Kidney tubule cell (primary cell): ENCODE results near the gene RUNX1.
A peak's percentile ranks its signal among the peaks of the same experiment; 100 is the strongest.

Source experiments
- DNase-seq: peaks from one replicate; pipeline ENCODE4 v3.0.0-alpha.2; 2018; ENCODE audit warnings: low spot score

RUNX1 gene

DNA sequence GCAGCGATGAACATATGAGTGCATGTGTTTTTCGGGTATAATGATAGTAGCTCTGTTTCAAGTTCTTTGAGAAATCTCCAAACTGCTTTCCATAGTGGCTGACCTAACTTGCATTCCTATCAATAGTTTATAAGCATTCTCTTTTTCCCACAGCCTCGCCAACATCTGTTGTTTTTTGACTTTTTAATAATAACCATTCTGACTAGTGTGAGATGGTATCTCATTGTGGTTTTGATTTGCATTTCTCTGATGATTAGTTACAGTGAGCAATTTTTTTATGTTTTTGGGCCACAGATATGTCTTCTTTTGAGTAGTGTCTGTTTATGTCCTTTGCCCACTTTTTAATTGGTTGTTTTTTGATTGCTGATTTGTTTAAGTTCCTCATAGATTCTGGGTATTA lies 10.6 kb upstream of the RUNX1 start:
- DNase-seq = no peak

DNA sequence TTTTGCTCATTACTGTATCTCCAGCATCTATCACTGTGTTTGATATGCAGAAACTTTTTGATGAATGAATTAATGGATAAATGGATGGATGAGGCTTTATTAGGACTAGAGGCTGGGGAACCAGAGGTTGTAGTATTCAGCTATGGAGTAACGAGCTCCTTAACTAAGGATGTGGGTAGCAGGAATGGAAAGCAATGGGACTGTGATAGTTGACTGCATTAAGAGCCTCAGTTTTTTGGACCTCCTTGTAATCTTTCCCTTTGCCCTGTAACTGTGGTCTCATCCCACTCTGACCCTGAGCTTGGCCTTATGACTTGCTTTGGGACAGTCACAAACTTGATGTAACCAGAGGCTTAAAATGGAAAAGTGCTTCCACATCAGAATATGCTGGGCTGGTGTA lies 9.0 kb upstream of the RUNX1 start:
- DNase-seq = no peak

DNA sequence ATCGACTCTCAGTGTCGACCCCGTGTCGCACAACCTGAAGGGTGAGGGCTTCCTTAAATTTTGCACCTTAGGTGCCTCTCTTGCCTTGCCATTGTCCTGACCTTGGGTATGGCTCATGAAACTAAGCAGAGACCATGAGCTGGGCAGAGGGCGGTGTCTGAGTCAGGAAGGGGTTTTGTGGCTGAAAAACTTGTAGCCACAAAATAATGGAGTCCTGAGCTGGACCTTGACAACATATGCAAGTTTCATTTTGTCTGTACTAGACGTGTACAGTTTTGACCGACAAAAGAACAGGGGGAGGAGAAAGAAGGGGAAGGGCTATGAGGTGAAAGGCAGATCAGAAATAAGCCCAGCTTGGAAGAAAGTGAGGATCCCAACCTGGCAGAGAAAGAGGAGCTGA lies 8.3 kb upstream of the RUNX1 start:
- DNase-seq = no peak

DNA sequence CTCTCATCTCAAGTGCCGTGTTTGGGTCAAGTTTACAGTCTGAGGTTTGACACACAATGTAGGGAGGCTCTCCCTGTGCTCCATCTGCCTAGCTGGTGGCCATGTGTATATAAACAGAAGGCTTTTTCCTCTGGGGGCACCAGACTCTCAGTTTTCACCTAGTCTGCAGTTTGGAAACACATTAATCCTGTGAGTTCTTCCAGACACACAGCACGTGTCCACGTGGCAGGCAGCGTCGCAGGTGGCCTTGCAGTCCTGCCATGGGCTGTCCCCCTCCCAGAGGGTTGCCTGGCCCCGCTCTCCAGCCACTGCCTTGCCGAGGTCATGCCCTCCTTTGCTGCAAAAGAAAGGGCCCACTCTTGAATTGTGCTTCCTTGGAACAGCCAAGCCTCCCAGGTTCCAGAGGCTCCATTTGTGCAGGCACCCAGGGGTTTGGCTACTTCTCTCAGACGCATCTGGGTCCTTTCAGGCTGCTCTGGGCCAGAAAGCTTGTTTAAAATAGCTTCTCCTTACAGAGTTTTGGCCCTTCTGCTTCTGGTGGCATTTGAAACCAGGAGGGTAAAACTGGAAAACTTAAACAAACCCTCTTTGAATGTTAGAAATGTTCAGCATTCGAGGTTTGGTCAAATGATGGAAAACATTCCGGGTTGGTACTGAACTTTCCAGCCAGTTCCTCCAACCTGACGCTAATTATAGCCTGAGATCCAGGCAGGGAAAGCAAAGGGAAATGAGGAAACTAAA lies 4.4 kb upstream of the RUNX1 start:
- DNase-seq = no peak

DNA sequence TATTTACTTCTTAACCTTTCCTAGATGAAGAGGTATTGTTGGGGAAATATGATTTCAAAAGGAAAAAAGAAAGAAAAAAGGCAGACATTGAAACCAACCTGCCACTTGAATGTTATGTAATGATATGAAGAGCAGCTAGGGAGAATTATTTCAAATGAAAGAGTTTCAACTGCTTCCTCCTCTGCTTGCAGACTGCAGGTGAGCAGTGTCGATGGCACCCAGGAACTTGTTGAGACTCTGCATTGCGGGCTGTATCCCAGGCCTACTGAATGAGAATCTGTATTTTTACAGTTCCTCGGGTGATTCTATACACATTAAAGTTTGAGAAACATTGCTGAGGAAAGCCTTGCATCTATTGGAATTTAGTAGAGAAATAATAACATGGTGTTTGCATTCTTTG lies 3.7 kb upstream of the RUNX1 start:
- DNase-seq = no peak

DNA sequence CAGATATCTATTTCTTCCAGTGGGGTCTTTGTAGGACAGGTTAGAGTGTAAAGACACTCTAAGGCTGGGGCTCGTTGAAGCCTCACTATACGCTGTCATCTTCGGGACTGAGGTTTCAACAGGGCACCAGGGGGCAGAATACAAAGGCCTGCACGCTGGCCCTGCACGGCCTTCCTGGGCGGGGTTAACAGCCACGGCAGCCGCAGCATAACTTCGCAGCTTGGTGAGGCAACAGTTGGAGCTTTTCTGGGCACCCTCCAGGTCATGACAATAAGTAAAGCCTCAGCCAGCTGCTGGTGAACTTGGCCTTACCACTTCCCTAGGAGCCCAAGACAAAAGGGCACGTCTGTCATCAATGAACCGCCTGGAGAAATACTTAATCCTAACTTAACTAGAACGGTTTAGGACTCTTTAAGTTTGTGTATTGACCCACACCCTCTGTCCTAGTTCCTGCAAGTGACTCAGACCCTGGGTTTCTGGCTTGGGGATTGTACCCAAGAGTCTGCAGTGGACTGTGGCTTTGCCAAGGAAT lies 2.3 kb upstream of the RUNX1 start:
- DNase-seq = peak; percentile 81

DNA sequence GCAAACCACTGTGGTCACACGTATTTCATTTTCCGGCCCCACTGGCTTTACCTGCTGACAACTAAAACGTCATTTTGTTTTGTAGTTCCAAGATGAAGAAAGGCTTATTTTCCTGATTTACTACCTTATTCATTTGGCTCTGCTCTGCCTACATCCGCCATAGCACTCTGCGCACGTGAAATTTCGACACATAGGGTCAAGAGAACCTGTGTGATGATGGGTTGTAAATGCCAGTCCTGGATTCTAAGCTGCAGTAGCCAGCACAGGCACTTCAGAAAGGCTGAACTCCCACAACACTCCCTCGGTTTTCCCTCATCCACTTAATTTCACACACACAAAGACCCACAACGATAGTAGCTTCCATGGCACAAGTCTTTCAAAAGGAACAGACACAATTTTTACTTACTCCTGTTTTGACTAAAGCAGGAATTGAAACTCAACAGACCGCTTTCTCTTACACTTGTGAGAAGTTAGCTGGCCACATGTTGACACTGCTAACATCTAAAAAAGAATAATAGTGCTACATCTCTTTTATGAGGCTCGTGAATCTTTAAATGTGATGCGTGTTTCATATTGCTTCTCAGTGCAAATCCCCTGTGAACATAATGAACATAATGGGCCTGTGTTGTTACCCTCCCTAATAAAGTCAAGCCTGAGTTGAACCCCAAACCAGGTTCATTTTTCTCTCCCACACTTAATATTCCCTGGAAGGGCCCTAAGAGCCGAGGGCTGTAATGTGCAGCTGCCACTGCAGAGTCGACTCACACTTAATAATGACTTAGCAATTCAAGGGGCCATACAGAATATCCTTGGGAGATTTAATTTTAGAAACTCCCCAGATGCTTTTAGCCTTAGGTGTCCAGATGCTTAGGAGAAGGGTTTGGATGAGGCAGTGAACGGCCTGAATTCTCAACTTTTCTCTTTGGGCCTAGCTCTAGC lies 1.5 kb upstream of the RUNX1 start:
- peak; percentile 64 for DNase-seq

DNA sequence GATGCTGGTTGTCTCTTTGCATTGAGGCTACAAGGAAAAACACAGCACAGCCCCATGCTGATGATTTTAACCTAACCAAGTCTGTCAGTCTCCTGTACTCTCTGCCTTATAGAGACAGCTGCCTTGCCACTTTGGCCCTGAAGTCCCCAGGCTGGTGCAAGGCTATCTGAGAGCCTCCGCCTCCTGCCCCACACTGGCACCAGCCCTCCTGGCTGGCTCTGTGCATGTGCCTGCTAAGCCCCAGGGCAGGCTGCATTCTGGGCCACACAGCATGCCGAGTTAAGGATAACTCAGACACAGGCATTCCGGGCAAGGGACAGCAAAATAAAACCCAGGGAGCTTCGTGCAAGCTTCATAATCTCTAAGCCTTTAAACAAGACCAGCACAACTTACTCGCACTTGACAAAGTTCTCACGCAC lies 910 bp downstream of the RUNX1 start:
- DNase-seq = peak; percentile 49

DNA sequence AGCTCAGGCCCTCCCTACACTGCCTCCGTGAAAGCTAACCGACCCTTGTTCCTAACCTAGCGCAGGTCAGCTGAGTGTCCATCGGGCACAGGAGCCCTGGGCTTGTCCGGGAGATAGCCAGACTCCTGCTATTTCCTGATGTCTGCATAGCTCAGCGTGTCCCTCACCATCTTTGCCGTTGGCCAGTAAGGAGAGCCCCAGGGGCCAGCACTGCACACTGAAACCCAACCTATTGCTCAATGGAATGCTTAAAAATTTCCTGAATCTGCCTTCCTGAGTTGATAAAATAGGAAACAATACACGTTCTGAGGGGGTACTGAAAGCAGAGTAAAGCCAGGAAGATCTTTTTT lies 2.2 kb downstream of the RUNX1 start:
- DNase-seq = peak; percentile 74

DNA sequence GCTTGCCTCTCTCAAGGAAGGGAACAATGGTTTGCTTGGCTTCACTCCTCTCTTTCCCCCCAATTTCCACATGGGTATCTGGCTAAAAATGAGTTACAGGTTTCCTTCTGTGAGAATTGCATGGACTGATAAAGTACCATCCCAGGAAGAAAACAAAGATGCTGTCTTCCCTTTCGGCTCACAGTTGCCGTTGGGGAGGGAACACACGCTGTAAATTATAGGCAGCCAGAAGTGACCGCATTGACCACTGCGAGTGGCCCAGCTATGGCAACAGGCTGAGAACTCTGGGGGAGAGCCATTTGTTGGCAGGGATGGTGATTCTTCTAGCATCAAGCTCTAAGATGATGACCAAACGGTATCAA lies 2.9 kb downstream of the RUNX1 start:
- DNase-seq = no peak

DNA sequence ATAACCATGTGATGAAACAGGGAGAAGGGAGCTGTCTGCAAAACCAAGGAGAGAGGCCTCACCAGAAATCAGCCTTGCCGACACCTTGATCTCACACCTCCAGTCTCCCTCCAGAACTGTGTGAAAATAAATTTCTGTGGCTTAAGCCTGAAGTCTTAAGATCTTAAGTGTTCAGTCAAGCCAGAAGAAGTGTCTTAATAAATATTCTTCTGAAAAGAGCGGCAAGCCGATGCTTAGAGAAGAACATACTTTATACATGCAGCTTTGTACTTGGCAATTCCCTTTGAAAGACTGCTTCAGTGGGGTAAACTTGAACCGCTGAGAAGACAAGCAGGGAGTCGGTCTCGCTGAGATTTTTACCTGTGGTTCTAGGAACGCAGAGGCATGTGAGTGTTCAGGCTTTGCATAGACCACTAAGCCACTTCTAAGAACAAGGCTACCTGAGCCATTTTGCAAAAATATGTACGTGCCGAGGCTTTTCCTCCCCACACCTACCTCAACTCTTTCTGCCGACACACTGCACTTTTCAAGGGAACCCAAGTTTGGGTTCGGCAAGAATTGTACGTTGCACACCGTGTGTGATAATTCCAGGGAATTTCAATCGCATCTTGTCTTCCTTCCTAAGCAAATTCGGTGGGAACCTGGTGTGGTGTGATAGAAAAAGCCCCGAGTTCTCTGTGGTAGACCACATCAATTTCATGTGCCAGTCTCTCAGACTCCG lies 3.4 kb downstream of the RUNX1 start:
- DNase-seq = no peak

DNA sequence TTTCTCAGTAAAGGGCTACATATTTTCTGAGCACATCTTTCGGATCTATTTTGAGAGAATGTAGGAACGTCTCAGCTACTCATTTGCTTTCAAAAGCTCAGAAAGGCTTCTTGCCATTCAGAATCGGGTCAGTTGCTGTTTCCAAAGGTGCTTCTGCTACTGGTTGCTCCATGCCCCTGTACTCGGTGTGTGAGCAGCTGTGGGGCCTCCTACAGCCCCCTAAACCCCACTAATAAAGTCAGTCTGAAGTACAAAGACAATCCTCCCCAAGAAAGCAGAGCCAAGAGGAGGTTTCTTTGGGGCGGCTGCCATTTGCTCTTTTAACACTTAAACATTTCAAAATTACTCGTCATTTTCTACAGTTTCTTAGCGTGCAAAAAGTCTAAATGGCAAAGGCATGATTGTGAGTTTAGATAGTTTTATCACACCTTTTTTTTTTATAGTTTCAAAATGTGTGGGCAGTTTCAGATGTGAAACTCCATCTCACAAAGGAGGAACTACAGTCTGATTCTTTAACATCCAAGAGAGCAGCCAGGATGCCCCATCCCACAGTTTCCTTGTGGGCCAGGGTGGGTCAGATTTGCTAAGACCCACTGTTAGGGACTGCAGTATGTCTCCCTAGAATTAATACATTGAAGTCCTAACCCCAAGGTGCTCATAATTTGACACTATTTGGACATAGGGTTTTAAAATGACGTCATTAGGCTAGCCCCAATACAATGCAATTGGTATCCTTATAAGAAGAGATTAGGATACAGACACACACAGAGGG lies 4.1 kb downstream of the RUNX1 start:
- DNase-seq = no peak

DNA sequence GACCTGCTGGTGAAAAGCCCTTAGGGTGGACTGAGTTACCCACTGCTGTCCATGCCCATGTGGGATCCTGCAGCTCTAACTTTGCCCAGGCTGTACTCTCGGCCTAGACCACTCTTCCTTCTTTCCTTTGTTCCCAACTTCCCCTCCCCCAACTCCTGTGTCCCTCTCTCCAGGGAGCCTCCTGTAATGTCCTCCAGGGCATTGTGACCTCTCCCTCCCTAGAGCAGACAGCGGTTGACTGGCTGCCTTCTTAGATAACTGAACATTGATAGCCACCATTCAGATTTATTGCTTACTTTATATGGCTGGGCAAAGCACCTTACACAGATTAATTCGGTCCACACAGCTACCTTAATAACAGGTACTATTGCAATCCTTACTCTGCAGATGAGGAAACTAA lies 5.0 kb downstream of the RUNX1 start:
- DNase-seq = no peak

DNA sequence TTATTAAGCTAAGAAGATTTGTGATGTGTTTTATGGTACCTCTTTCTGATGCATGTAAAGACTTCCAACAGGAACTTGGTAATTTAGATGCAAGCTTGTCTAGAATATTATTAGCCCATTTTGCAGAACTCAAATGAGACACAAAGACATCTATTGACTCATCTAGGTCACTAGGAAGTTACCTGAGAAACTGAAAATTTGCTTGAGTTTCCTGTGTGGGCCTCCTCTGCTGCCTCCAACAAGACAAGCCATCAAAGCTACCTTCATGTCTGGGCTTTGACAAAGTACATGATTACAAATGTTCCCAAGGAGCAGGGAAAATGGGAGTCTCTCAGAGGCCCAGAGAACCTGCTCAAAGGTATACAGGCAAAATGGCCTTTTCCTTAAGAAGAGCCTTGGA lies 5.6 kb downstream of the RUNX1 start:
- DNase-seq = no peak

DNA sequence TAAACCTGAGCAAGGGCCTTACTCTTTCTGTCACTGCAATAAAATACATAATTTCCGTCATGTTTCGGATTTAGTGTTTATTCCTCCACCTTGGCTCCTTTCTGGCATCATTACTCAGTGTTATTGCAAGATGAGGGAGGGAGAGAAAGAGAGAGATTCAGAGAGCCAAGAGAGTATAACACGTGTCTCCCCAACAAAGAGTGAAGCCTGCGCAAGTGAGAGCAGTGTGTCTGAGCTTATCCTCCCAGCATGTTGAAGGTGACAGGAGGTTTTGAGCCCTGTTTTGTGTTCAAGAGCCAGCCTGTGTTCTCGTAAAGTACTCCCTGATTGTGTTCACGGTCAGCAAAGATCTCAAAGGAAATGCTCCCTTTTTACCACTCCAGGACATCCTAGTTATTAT lies 6.3 kb downstream of the RUNX1 start:
- DNase-seq = no peak

DNA sequence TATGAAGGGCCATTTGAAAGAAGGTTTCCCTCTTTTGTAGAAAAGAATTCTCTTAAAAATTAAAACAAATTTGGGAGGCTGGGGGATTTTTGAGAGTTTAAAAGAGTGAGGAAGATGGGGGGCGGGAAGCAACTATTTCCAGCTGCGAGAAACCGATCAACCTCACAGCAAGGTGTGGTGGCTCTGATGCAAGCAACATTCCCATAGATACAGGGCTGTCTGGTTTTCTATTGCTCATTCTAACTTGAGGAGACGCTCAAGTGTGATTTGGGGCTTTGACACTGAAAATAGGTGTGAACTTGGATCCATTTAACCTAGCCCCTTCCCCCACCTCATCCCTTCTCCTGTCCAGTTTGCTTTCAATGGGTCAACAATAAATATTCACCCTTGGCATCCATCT lies 7.2 kb downstream of the RUNX1 start:
- DNase-seq = no peak

DNA sequence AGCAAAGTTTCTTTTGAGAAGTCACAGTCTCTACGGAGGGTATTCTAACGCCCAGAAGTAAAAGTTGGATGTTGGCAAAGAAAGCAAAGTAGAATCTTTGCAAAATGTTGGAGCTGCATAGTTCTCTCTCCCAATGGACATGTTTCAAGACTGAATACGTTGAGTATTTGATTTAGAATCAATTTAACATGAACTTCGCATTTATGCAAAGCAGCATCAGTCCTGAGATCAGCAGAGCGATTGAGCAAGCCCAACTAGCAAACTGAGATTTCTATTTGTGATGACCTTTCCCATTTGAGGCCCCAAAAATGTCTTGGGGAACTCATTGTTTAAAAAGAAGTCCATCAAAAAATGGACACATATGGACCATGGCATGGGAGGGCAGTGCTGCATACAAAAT lies 8.0 kb downstream of the RUNX1 start:
- no peak for DNase-seq

DNA sequence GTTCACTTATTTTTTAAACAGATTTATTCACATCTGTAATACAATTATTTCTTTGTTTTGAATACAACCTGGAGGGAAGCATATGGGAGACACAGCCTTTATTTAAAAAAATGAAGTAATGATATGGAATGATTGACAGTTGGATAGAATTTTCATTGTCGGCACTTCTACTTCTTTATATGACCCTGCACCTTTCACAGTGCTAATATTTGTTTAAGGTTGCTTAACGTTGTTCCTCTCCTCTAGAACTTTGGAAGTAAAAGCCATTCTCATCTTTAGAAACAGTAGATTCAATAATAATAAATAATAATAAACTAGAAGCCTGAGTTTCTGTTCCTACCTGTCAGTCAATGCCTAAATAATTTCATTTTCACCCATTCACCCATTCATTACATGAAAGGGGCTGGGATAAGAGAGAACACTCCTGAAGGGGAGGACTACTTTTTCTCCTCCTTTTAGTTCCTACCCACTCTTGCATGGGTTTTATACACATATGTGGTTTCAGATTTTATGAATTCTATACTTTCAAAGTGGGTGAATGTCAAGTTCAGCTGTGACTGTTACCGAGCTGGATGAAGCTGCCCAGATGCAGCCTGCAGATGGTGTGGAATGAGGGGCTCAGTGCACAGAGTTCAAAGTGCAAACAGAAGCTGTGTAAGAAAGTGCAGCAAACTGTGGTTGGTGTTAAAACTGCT lies 9.4 kb downstream of the RUNX1 start:
- DNase-seq = no peak

DNA sequence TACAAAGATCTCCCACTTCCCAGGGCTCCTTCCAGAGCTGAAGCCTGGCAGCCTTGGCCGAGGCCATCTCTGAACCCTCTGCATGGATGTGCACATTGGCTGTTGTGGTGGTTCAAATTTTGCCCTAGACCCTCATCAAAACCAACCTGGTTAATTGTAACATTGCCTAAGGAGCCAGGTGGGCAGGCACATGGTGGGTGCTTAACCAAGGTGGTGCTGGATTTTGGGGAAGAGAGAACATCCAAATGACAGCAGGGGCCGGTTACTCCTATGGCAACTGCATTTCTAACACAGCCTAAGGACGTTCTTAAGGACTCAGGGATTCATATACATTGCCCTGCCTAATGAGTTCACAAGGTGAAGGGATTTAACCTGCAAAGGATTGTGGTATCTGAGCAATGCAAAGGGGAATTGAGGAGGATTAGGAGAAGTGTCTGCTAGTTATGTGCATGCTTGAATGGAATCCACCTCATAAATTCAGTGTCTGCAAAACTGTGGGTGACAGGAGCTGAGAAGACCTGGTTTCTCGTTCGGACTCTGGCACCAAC lies 10.3 kb downstream of the RUNX1 start:
- no peak for DNase-seq

DNA sequence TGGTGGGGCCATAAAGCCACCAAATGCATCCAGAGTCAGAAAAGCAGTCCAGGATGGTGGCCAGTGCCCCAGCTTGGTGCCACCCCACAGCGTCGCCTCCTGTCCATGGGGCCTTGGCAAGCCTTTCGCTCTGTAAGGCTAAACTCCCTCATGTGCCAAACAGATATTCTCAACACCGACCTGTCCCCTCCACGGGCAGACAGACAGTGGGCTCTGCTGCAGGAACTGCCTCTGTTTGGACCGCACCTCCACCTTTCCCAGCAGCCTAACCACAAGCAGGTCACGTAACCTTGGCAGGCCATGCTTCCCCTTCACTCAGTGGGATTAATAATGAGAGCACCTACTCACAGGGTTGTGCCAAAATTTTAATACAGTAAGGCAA lies 11.7 kb downstream of the RUNX1 start:
- DNase-seq = no peak
